Central memory CD8-positive, alpha-beta T cell (primary cell): ENCODE data around the gene ZNF697.
"Not testable (repeated sequence)": the region's sequence is repeated elsewhere in the genome, so short reads cannot be mapped to it uniquely, and the experiment has no call there.

Experiments
- ATAC-seq: fragments of 150-1000 bp; cut with Tn5 transposase; replicated peaks from 2 replicates; pipeline ENCODE4 v1.10.0; 2022; ENCODE audit warnings: mild to moderate bottlenecking, moderate FRiP score, moderate number of reproducible peaks; ENCODE audit not compliant: poor library complexity, severe bottlenecking; ENCODE audit errors: extremely low read depth
- DNase-seq, 2 donors: peaks; one replicate each; pipeline ENCODE4 v3.0.0; 2021; ENCODE audit warnings: low spot score in 2 of 2
- H3K27ac Mint-ChIP-seq: one replicate; pipeline ENCODE4 v1.8.0; 2022; ENCODE audit warnings: low read depth, mild to moderate bottlenecking, moderate library complexity, mixed read lengths
- H3K27me3 Mint-ChIP-seq: one replicate; pipeline ENCODE4 v1.8.0; 2022; ENCODE audit warnings: mixed read lengths
- H3K36me3 Mint-ChIP-seq: one replicate; pipeline ENCODE4 v1.8.0; 2022; ENCODE audit warnings: mild to moderate bottlenecking, moderate library complexity, mixed read lengths; ENCODE audit not compliant: insufficient read depth
- H3K4me1 Mint-ChIP-seq: one replicate; pipeline ENCODE4 v1.8.0; 2022; ENCODE audit warnings: mixed read lengths
- H3K4me3 Mint-ChIP-seq: one replicate; pipeline ENCODE4 v1.8.0; 2022; ENCODE audit warnings: mild to moderate bottlenecking, moderate library complexity, mixed read lengths
- H3K9me3 Mint-ChIP-seq: one replicate; pipeline ENCODE4 v1.8.0; 2022; ENCODE audit warnings: mixed read lengths

Gene ZNF697

DNA sequence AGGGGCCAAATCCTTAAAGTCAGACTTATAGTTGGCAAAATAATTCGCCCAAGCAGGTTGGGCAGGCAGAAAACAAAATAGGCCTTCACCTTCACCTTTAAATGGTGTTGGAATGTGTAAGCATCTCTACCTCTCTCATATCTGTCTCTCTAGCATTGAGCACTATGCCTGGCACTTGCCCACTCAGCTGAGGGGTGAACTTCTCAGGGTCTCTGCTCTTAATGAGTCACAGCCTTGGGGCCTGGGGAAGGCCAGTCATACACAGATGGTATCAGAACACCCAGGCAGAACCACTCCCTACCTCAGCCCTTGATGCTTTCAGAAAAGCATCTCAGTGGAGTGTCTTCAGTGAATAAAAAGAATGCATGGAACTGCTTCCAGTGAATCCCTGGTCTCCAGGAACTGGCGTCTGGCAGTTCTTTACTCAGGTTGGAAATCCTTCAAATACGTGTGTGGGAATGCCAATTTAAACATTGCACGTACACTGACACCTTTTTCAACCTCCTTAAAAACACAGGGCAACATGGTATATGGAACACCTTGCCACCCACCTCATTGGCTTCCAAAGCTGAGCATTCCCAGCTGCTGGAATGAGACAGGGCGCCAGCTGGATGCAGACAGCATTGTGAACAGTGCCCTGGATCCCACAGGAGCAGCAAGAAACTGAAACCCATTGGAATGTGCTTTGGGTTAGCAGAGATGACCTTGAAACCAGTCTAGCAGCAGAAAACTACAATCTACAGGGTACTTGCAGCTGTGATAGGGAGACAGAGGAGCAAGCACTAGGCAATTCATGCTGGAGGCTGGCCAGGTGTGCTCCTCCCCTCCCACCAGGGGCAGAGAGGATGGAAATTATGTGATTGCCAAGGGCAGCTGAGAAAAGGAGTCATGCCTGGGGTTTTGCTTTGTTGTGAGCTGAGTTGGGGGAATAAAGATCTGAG, 30.0 kb downstream of the ZNF697 start:
- H3K27ac Mint-ChIP-seq, result no peak overlapping the region

DNA sequence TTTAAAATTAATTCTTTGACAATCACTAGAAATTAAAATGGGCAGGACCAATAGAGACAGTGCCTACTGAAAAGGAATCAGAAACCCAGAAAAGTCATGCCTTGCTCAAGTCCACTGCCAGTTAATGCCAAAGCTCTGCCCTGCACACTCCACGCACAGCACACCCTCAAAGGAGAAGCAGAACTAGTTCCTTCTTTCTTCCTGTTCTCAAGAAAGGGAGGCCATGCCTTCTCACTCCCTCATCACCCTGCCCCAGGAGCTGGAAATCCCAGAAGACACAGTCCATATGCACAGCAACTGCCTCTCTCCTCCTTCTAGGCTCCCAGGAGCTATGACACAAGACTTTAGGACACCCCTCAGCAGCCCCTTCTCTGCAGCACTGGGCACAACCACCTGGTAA, 31.3 kb downstream of the ZNF697 start:
- not testable (repeated sequence) for H3K4me3 Mint-ChIP-seq, H3K36me3 Mint-ChIP-seq, H3K4me1 Mint-ChIP-seq, DNase-seq, H3K27ac Mint-ChIP-seq, H3K9me3 Mint-ChIP-seq, ATAC-seq
- peaks cover 16% of the 10 kb centered on the region for H3K27me3 Mint-ChIP-seq

More for the DNA sequence above, 30.0 kb downstream of the ZNF697 start:
- ATAC-seq (no peak), DNase-seq (no peak)
- H3K27me3 Mint-ChIP-seq, result peaks cover 11% of the 10 kb centered on the region
- no peaks in the 10 kb centered on the region for H3K4me1 Mint-ChIP-seq
- H3K9me3 Mint-ChIP-seq, result no peaks in the 10 kb centered on the region
- H3K36me3 Mint-ChIP-seq, result no peaks in the 10 kb centered on the region
- no peak overlapping the region for H3K4me3 Mint-ChIP-seq

GRCh38 chr1:119615100-119615499, 33.0 kb downstream of the ZNF697 start:
- not testable (repeated sequence) for H3K4me1 Mint-ChIP-seq, H3K27ac Mint-ChIP-seq, H3K4me3 Mint-ChIP-seq, DNase-seq, H3K36me3 Mint-ChIP-seq, H3K9me3 Mint-ChIP-seq, ATAC-seq
- H3K27me3 Mint-ChIP-seq, result peaks cover 30% of the 10 kb centered on the region

DNA sequence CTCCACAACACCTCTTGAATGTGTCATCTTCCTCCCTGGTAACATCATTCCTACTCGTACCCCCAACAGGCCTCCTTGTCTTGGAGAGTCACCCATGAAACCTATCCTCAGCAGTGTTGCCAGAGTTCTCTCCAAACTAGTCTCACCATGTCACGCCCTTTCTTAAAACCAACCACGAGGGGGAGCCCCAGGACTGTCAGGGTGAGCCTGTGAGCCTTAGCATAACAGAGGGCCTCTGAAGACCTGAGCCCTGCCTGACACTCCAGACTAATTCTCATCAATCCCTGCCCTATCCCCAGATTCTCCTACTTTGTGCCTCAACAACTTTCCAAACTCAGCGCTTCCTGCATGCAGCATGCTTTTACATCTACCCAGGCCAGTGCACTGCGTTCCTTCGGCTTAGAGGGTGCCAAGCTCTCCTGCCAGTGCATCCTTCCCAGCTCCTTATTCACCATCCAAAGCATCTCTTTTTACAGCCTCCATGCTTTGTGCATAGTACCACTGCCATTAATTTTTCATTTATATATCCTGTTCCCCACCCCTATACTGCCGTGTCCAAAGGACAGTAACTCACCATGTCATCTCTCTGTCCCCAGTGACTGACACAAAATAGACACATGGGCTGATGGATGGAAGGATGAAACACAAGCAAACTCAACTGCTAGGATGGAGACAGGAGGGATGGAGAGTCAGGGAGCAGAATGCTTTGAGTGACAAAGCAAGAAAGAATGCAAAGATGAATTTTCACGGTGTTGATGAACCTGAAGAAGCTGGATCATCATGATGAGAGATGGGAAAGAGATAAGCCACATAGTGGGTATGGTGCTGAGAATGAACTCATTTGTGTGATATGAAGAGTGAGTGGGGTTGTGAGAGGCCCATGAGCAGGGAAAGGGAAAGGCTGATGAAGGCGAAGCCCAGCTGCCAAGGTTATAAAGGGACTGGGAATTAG, 34.0 kb downstream of the ZNF697 start:
- H3K27me3 Mint-ChIP-seq, result peaks cover 30% of the 10 kb centered on the region
- H3K9me3 Mint-ChIP-seq, result no peaks in the 10 kb centered on the region
- H3K27ac Mint-ChIP-seq, result no peak overlapping the region
- no peak overlapping the region for H3K4me3 Mint-ChIP-seq
- peak; percentile 20 to 33 for DNase-seq
- H3K36me3 Mint-ChIP-seq, result no peaks in the 10 kb centered on the region
- no peaks in the 10 kb centered on the region for H3K4me1 Mint-ChIP-seq
- no peak for ATAC-seq

DNA sequence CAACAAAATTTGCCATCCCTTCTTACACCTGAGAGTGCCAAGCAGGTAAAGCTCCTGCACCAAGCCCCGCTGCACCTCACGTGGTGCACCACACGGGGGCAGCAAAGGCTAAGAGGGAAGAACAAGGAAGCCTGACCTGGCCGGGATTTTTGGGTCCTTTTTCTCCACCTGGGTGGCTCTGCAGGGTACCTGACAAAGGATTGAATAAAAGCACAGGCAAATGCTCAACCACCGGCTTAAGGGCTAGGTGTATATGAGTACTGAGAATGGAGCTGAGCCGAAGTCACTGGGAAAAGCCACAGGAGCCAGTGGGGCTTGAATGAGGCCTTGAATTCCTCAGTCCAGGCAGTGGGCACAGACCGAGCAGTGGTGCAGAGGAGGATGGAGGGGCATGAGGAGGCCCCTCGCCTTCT, 36.4 kb downstream of the ZNF697 start:
- no peaks in the 10 kb centered on the region for H3K9me3 Mint-ChIP-seq
- H3K27ac Mint-ChIP-seq, result no peak overlapping the region
- no peak for ATAC-seq
- H3K36me3 Mint-ChIP-seq, result no peaks in the 10 kb centered on the region
- no peaks in the 10 kb centered on the region for H3K4me1 Mint-ChIP-seq
- DNase-seq, result peak; percentile 15 to 22
- no peak overlapping the region for H3K4me3 Mint-ChIP-seq
- peaks cover 19% of the 10 kb centered on the region for H3K27me3 Mint-ChIP-seq

DNA sequence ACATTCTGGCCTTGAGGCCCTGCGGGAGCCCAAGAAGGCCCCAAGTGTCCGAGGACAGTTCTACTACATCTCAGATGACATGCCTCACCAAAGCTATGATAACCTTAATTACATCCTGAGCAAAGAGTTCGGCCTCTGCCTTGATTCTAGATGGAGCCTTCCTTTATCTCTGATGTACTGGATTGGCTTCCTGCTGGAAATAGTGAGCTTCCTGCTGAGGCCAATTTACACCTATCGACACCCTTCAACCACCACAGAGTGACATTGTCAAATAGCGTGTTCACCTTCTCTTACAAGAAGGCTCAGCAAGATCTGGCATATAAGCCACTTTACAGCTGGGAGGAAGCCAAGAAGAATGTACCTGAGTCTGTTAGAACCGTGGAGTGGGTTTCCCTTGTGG, 39.2 kb downstream of the ZNF697 start:
- not testable (repeated sequence) for H3K36me3 Mint-ChIP-seq, H3K4me1 Mint-ChIP-seq, ATAC-seq, H3K9me3 Mint-ChIP-seq, DNase-seq, H3K4me3 Mint-ChIP-seq, H3K27ac Mint-ChIP-seq
- peaks cover 35% of the 10 kb centered on the region for H3K27me3 Mint-ChIP-seq

- not testable (repeated sequence) for H3K36me3 Mint-ChIP-seq
Observed at GRCh38 chr1:119607087-119607807, 40.8 kb downstream of the ZNF697 start.

GRCh38 chr1:119606394-119606793, 41.7 kb downstream of the ZNF697 start:
- H3K27ac Mint-ChIP-seq, result no peak overlapping the region
- H3K9me3 Mint-ChIP-seq, result no peaks in the 10 kb centered on the region
- H3K4me1 Mint-ChIP-seq, result no peaks in the 10 kb centered on the region
- no peak overlapping the region for H3K4me3 Mint-ChIP-seq
- H3K36me3 Mint-ChIP-seq, result no peaks in the 10 kb centered on the region
- DNase-seq, result no peak
- no peak for ATAC-seq
- H3K27me3 Mint-ChIP-seq, result peaks cover 27% of the 10 kb centered on the region

More at GRCh38 chr1:119607087-119607807, 40.8 kb downstream of the ZNF697 start:
- H3K4me3 Mint-ChIP-seq, DNase-seq, H3K27ac Mint-ChIP-seq, ATAC-seq, H3K9me3 Mint-ChIP-seq, H3K4me1 Mint-ChIP-seq: not testable (repeated sequence)
- peaks cover 36% of the 10 kb centered on the region for H3K27me3 Mint-ChIP-seq

DNA sequence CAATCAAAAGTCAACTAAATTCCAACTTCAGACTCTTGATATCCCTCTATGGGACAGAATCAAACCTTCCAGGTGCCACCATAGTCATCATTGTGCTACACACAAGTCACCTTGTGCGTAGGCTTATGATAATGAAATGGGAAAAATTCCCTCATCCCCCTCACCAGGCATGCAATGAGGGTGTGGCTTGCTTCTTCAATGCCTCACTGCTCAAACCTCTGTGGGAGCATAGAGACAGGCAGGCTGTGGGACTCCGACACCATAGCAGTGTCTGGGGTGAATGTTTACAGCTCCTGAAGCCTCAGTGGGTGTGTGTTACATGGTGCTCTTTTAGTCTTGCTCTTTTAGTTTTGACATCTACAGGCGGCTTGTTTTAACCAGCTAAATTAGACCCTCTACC, 42.4 kb downstream of the ZNF697 start:
- peaks cover 22% of the 10 kb centered on the region for H3K27me3 Mint-ChIP-seq
- no peak overlapping the region for H3K4me3 Mint-ChIP-seq
- DNase-seq, result no peak
- no peaks in the 10 kb centered on the region for H3K9me3 Mint-ChIP-seq
- H3K4me1 Mint-ChIP-seq, result no peaks in the 10 kb centered on the region
- no peaks in the 10 kb centered on the region for H3K36me3 Mint-ChIP-seq
- no peak overlapping the region for H3K27ac Mint-ChIP-seq
- ATAC-seq, result no peak

DNA sequence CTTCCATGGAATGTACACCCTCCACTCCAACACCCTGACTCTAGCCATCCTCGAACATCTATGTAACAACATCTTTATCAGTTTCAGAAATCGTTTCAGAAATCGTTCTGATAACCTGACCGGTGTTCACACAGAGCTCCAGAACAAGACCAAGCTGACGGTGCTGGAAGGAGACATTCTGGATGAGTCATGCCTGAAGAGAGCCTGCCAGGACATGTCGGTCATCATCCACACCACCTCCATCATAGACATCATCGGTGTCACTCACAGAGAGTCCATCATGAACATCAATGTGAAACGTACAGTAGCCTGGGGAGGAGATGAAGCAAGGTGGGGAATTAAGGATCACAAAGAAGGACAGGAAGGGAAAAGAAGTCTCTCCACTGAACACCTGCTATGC, 43.0 kb downstream of the ZNF697 start:
- H3K4me1 Mint-ChIP-seq, ATAC-seq, H3K27ac Mint-ChIP-seq: not testable (repeated sequence)

DNA sequence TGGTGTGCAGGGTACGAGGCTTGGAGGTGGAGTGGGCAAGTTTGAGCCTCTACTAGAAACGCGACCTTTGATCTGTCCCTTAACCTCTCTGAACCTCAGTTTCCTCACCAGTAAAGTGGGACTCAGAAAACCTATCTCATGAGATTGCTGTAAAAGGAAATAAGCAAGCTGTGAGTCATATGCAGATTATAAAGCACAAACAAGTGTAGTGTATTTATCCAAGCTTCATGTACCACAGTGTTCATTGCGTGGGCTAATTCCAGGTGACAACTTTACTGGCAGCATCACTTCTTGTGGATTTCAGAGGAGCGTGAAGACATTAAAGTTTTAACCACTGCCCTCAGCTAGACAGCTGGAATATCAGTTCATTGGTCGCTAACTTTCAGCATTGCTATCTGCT, 44.4 kb downstream of the ZNF697 start:
- H3K27me3 Mint-ChIP-seq, result peaks cover 17% of the 10 kb centered on the region
- no peak overlapping the region for H3K4me3 Mint-ChIP-seq
- H3K4me1 Mint-ChIP-seq, result no peaks in the 10 kb centered on the region
- DNase-seq (no peak), ATAC-seq (no peak)
- no peak overlapping the region for H3K27ac Mint-ChIP-seq
- no peaks in the 10 kb centered on the region for H3K9me3 Mint-ChIP-seq
- no peaks in the 10 kb centered on the region for H3K36me3 Mint-ChIP-seq

More for the DNA sequence above, 43.0 kb downstream of the ZNF697 start:
- not testable (repeated sequence) for DNase-seq, H3K9me3 Mint-ChIP-seq, H3K4me3 Mint-ChIP-seq, H3K36me3 Mint-ChIP-seq
- H3K27me3 Mint-ChIP-seq, result peaks cover 17% of the 10 kb centered on the region

DNA sequence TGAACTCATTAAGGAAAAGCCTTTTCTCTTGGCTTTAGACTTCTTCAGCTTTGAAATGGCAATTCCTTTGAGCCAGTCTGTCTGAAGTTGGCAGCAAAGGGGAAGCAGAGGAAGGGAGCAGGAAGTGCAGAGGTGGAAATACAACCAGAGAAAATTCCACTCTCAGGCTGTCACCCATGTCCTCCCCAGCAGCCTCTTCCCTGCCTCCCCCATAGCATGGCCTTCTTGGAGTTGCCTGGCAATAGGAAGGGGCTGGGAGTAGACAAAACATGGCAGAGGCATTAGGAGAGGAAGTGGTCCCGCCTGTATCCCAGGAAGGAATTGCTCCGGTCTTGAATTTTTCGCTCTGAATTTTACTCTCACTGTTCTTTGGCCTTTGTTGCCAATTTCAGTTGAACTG, 44.8 kb downstream of the ZNF697 start:
- H3K36me3 Mint-ChIP-seq, DNase-seq, H3K9me3 Mint-ChIP-seq, H3K4me1 Mint-ChIP-seq, H3K27ac Mint-ChIP-seq, ATAC-seq, H3K4me3 Mint-ChIP-seq: not testable (repeated sequence)
- H3K27me3 Mint-ChIP-seq, result peaks cover 17% of the 10 kb centered on the region
